NCI-H774 (cell line): ENCODE measurements around the gene VTI1A.

Experiments used
- DNase-seq: peaks from one replicate; lab custom pipeline; 2025; lab: John Stamatoyannopoulos, UW

Gene VTI1A

DNA sequence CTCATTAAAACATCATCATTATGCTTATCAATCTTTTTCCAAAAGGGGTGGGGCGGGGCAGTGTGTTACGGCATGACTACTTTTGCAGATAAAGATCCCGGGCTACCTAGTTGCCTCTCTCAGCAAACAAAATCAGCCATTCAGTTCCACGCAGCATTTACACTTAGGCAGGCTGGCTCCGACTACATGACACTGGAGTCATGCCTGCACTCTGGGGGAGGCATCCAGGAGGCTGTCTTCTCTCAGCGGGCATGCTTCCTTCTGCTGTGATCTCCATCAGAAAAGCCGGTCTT, 309.2 kb downstream of the VTI1A start:
- DNase-seq, result no peak

DNA sequence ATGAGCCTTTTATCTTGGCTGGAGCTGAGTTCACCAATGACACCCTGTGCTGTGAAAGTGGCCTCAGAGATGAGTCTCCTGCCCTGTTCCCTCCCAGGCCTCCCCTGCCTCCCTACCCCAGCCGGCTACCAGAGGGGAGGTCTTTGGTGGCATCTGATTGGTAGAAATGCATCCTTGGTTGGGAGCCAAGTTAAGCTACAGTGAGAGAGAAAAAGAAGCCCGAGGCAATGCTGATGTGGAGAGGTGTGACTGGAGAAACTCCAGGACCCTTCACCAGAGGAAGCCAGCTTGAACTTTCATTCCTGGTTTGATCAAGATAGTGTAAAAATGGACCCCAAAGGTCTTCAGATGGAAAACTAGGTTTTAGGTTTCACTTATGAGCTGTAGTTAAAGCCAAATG, 311.9 kb downstream of the VTI1A start:
- no peak for DNase-seq

DNA sequence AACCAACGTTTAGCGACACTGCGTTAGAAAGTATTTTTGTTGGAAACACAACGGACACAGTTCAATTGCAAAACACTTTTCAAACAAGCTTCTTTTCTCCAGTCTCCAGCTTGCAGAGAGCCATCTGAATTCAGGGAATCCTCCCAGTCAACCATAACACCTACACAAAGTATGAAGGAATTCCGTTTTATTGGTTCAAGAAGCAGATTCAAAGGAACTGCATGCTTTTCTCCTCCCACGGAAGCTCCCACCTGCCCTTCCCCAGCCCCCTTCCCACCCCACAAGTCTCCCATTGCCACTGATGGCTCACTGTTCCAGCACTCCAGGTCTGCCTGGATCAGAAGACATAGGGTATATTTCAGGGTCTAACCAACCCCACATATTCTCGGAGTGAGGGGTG, 312.5 kb downstream of the VTI1A start:
- DNase-seq, result no peak

DNA sequence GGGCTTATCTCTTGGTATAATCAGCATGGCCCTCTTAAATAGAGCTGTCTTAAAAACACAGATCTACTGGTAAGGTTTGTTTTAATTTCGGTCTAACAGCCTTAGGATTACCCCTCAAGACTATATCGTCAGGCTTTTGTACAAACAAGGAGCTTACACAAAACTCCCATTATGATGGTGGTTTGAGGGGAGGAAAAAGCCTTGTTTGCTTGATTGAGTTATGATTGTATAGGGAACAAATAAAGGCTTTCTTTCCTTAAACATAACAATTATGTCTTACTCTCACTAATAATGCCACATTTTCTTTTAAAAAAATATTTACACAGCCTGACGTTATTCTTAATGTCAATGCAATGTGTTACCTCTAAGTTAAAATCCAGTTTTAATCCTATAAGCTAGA, 314.2 kb downstream of the VTI1A start:
- no peak for DNase-seq

DNA sequence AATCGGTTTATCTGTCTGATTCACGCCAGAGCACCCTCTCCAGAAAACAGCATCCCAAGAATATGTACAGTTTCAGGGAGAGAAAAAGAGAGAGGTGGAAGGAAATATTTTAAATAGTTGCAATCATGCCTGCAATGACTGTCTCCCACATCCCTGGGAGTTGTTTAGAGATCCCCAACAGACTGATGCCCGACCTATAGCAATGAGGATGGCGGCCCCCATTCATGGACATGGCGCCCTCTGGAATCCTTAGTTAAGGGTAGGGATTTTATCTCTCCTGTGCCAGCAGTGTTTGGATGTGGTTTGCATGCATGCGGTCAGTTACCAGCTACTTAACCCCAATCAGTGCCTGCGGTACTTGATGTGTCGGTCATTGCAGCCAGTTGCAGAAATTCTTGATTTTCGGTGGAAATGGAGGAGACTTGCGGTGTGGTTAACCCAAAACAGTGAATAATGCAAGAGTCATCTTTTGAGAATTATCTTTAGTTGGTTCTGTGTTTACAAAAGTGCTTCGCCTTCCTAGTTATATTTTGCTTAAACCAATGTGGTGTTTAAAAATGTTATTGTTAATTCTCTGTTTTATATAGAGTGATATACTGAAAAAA, 317.0 kb downstream of the VTI1A start:
- no peak for DNase-seq

DNA sequence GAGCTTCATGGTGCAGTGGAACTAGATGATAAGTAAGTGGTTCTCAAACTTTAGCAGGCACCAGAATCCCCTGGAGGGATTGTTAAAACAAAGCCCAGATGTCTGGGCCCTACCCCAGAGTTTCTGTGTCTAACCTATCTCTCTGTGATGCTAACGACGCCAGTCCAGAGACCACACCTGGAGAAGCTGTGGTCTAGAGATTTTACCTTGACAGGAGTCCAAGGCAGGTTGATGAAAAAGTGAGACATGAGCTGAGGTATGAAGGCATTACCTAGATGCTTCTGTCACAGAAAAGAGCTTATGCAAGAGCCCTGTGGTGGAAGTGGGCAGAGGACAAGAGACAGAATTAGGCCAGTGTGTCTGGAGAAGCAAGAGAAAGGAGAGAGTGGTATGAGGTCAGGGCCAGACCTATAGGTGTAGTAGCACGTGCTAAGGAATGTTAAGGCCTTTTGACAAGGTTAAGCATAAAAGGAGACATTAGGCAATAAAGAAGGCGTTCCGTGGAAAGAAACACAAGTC, 318.8 kb downstream of the VTI1A start:
- no peak for DNase-seq

DNA sequence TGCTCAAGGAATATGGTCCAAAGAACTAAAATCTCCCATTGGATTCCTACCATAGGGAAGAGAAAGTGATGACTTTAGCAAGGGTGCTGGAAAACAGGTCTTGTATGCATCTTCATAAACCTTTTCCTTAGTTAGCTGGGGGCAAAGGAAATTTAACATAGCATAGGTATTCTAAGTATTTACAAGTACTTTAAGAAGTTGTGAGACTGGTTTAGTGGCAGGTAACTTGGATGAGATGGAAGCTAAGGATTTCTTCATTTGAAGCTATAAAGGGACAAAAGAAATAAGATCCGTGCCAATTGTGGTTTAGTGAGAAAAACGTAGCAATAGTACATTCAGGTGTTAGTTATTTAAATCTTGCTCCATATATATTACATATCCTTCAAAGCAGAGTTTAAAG, 319.6 kb downstream of the VTI1A start:
- DNase-seq, result no peak

DNA sequence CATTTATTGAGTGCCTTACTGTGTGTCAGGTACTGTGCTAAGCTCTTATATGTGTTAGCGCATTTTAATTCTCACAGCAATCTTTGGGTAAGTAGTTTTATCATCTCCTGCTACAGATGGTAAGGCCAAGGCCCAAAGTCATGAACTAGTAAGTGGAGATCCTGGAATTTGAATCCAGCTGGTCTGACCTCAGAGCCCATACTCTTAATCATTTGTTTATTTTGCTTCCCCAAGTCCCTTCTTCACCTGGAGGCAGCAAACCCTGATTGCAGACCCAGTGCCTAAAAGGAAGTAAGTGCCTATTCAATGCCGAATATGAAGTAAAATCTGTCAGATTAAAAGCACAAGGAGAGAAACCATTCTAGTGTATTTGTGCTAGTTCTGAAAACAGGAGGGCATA, 320.1 kb downstream of the VTI1A start:
- no peak for DNase-seq

DNA sequence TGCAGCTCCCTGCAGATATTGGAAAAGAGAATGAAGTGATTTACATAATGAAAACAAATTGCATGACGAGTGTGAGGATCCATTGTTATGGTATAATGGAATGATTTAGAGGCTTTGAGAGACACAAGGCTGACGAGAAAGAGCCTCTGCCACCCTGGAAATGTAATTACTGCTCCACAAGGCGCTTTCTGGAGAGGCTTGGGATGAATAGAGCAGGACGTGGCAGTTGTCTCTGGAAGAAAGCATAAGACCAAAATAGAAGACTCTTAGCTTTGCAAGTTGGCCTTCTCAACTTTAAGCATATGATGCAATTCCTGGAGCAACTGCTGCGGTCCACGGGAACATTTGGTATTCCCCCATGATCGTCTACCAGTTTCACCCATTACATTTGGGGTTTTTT, 321.1 kb downstream of the VTI1A start:
- DNase-seq, result no peak

DNA sequence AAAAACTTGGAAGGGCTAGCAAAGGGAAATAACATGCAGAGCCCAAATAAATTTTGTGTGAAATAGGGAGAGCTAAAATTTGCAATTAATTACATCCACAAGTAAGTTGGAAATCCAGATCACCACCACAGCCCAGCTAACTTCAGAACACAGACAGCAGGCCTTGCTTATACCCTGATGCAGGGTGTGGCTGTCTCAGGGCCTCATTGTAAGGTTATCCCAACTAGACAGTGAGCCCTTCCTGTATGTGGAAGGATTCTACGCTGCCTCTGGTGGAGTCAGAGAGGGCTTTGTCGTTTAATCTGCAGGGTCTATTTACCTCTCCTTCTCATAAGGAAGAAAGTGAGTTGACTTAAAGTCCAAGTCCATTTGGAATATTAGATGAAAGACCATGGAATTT, 322.1 kb downstream of the VTI1A start:
- DNase-seq, result no peak

DNA sequence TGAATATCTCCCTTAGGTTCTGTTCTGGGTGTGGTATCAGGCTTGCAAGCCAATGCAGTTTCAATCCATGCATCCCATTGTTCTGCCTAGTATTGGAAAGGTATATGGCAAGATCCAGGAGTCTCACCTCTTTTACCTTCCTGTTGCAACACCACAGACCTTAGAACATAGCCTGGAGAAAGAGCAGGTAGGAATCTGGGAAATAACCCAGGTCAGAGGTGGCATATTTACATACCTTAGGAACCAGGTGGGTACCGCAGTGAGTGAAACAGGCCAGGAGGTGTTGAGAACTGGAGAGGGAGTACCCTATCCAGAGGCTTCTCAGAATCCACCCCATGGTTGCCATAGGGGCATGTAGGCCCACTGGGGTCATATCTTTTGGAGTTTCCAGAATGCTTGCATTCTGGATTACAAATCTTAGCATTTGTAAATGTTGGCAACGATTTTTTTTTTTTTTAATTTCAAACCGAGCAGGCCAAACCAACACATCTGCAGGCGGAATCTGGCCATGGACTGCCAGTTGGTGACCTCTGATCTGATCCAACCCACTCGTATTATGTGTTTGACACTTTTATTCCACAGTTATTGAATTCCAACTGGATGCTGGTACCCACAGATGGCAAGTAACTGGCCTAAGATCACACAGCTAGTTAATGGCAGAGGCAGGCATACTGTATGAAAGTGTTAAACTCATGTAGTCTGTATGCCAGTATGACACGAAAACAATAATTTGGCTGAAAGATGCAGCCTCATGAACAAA, 322.8 kb downstream of the VTI1A start:
- DNase-seq, result no peak

DNA sequence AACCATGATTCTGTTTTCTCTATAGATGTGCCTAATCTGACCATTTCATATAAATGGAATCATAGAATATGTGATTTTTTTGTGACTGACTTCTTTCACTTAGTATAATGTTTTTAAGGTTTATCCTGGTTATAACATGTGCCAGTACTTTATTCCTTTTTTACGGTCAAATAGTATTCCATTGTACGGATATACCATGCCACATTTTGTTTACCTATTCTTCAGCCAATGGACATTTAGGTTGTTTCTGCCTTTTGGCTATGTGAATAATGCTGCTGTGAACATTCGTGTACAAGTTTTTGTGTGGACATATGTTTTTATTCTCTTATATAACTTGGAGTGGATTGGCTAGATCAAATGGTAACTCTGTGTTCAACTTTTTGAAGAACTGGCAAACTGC, 324.7 kb downstream of the VTI1A start:
- DNase-seq, result no peak

DNA sequence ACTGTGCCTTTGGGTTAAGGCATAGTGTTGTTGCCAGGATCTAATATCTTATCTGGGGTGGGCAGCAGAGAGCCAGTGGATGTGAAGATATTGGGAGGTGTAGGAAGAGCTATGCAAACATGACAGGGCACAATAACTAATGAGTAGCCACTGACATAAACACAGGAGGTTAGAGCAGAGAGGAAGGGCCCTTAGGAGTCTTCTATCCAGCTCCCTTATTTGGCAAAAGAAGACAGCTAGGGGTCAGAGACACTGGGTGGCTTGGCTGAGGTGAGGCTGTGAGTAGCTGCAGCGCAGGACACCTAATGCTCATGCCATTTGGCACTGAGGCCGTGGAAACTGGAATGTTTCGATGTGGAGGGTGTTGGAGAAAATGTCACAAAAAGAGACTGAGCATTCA, 326.8 kb downstream of the VTI1A start:
- no peak for DNase-seq

DNA sequence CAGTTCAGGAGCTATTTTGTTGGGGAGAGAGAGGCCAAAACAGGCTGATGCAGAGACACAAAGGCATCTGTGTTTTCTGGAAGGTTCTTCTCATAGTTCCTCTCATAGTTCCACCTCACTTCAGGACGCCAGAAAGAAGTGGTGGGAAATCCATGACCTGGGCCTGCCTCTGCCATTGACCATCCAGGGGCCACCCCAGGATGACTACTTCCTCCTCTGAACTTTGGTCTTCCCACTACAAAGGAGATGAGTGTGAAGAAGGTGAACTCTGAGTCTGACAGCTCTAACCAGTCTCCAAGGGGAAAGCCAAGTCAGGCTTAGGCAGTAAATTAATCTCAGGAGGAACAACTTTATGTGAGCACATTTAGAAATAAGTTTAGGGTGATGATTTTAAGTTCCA, 327.2 kb downstream of the VTI1A start:
- no peak for DNase-seq

DNA sequence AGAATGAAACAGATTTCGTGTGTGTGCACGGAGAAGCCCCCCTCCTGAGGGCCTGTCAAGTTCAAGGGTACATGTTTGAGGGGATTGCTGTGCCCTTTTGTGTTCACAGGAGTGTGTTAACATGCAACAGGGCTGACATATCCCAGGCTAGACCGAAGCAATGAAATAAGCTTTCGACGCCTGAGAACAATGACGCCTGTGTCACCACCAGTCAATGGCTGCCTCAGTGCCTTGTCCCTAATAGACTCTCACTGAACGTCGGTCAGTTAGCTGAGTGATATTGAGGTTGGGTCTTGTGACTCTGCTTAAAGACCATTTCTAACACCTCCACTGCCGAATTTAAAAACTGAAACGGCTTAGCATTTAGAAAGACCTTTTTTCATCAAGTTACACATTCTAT, 327.8 kb downstream of the VTI1A start:
- no peak for DNase-seq

DNA sequence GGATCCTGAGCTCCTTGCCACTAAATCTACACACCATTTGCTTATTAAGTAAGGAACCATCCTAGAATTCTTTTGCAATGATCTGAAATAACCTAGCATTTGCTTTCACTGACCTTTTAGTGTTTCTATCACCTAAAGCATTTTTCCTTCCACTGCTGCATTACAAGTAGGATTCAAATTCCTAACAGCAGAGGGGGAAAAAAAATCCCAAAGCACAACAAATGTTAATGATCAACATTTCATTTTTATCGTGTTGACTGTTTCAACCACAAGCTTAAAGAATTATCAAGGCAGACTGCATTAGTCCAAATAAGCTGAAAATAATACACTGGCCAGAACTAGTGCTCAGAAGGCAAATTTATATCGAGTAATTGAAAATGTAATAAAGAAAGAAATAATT, 328.4 kb downstream of the VTI1A start:
- DNase-seq, result no peak

DNA sequence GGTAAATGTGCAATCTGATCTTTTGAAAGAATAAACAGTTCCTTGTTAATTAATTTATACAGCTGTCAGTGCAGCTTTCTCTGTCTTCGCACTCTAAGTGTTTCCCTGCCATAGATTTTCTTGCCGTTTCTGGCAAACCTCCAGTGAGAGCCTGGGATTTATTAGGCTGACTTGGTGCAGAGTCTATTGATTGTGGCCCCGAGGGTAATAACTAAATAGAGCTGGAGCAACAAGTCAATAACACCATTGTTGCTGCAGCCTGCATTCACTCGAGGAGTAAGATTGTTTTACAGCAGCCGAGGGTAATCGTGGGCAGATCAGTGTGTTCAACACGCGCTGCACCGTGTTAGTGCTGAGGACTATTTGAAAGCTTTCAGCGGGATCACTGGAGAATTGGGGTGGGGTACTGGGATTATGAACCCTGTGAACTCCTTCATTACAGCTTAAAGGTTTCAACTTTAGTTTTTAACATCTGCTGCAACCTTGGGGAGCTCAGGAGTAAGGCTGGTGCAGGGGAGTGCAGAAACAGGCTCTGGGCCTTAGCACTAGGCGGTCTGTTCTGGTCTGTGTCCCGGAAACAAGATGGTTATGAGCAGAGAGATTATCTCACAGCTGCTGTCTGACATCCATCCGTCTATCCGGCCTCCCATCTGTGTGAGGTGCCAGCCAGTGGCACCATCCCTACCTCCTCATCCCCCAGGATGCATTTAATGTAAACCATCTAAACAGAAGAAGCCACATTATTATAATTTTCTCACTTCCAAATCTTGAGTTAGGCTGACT, 329.1 kb downstream of the VTI1A start:
- peak; percentile 19 for DNase-seq

DNA sequence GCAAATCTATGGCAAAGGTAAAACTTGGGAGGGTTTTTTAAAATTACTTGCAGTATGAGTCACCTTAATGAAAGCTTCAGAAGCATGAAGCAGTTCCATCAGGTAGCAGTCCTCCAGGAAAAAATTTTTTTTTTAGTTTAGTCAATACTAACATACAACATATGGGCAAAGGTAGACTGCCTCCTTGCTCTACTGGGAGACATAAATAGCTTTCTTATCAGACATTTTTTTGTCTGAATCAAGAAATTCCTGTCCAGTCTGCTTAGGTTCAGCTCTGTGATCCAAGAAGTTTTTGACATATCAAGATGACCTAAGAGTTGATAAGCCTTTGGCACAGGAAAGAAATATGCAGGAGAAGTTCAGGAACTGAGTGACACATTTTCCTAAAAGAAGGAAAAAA, 331.6 kb downstream of the VTI1A start:
- no peak for DNase-seq

DNA sequence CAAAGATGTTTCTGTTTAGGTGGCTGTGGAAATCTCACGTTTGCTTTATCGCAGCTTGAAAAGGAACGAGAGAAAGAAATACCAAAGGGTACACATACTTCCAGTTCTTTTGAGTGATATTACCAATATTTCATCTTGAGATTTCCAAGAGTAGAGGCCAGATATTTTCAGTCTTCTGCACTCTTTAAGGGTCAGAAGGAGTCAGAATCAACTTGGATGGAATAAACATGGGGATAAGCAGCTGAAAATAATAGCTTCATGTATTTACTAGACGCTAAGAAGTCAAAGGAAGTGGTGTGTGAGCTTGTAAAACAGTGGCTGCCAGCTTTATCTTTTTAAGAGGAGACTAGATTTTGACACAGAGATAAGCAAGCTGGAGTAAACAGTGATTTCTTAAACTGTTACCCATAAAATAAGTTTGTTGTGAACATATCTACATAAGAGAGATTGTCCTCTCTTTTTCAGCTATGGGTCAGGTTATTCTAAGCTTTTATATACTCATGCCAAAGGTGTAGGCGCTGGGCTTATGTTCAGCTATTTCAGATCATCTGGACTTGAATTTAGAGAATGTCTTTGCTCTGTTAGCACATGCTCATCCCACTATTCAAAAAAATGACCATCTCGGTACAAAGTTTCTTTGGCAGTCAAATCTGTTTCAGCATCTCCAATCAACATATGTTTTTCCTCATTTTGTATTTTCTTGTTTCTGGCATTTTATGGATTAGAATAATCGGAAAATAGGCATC, 332.2 kb downstream of the VTI1A start:
- no peak for DNase-seq

DNA sequence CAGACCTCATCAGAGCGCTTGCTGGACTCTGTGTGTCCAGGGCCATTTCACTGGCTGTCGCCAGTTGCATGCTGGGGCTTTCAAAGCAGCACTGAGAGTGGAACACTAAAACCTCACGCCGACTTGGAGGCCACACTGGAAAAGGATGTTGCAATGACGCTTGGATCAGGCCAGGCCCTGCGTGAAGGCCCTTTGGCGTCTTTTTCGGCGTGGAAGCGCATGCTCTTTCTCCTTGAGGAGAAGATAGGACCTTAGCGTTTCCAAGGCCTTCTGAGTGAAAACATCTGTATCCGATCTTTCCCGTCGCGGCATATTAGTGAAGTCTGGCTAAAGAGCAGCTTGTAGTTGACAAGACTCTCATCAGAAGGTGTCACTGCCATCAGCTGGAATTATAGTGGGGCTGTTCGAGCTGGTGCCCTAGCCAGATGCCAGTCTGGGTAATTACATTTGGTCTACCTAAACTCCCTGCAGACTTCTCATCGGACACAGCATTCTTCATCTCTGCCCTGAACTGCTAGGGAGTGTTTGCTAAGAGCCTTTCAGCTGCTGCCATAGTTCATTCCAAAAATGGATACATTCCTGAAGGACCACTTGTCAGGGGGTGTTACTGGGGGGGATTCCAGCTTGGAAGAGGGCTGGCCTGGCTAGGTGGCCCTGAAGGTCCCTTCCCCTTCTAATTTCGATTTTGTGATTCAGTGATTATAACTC, 335.3 kb downstream of the VTI1A start:
- DNase-seq, result no peak

DNA sequence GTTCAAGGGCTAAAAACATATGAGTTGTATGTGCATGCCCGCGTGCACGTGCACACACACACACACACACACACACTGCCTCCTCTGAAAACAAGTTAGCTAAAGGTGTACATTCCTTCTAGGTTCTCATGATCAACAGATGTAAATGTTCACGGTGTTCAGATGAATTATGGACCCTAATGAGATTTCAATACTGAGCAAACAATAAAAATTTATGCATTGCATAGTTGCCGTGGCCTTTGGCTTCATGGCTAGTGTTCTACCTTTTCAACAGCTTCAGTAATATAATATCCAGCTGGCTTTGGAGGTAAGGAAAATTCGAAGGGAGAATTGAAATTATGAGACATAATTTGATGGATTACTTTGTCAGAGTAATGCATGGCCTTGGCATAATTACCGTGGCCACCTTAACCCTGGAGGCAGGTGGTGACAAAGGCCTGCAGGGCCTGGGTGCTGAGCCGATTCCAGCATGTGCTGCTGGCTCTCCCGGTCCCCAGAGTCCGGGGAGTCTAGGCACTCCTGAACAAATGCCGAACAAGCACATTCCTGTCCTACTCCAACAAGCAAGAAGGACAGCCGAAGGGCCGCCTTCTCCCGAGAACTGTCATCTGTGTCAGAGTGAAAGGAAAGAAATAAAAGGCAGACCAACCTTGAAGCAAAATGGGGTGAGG, 336.5 kb downstream of the VTI1A start:
- DNase-seq, result no peak
